CD4-positive, alpha-beta T cell (primary cell): Measurements from ENCODE around the gene ARHGEF3. TPM values are rescaled to one million over a fixed set of nuclear protein-coding genes. Genes with fewer than 3 reads are reported as not detected.
A peak's percentile ranks its signal among the peaks of the same experiment; 100 is the strongest.
"Not testable (repeated sequence)": the region's sequence is repeated elsewhere in the genome, so short reads cannot be mapped to it uniquely, and the experiment has no call there.

Source experiments
- ATAC-seq: fragments of 200-7000 bp; cut with Tn5 transposase; one replicate; pipeline ENCODE4 v1.10.0; 2022; ENCODE audit warnings: mild to moderate bottlenecking; ENCODE audit not compliant: poor library complexity
- CTCF ChIA-PET: fragments of 350-600 bp; sonication (Branson Sonifier 250); formaldehyde crosslinking; loops from one replicate; lab custom pipeline; 2021; ENCODE audit warnings: antibody characterized with exemption, inconsistent platforms; lab: Charles Lee
- POLR2A ChIA-PET: fragments of 350-600 bp; sonication (Branson Sonifier 250); formaldehyde crosslinking; loops from one replicate; lab custom pipeline; 2021; ENCODE audit warnings: antibody characterized with exemption, inconsistent platforms; lab: Charles Lee
- DNase-seq, 14 experiments: peaks; one replicate each; pipeline ENCODE4 v3.0.0-alpha.2; 2013 to 2020; ENCODE audit warnings: mixed read lengths in 2 of 14
- H3K27ac ChIP-seq, 2 donors: one replicate each; pipeline versions ENCODE4 v1.5.1 to v1.7.0; 2013; ENCODE audit warnings: low read length in 2 of 2, low read depth in 1 of 2, mild to moderate bottlenecking in 1 of 2
- H3K27me3 ChIP-seq, 2 experiments: 1 replicate in 1 of 2; 2 replicates in 1 of 2; pipeline versions ENCODE4 v1.6.1 to v1.7.0; 2013; ENCODE audit warnings: low read length in 2 of 2, control low read depth in 1 of 2, mild to moderate bottlenecking in 1 of 2, moderate library complexity in 1 of 2; ENCODE audit not compliant: insufficient read depth in 2 of 2, control insufficient read depth in 1 of 2
- H3K36me3 ChIP-seq: one replicate; pipeline ENCODE4 v1.6.1; 2013; ENCODE audit warnings: low read length, control low read depth; ENCODE audit not compliant: insufficient read depth
- H3K4me1 ChIP-seq: one replicate; pipeline ENCODE4 v1.6.1; 2013; ENCODE audit warnings: low read length, control low read depth; ENCODE audit not compliant: insufficient read depth
- H3K4me3 ChIP-seq: one replicate; pipeline ENCODE4 v1.5.1; 2013; ENCODE audit warnings: mild to moderate bottlenecking, low read length, moderate library complexity
- H3K9me3 ChIP-seq, 2 experiments: 1 replicate in 1 of 2; 2 replicates in 1 of 2; pipeline versions ENCODE4 v1.6.1 to v1.7.0; 2013; ENCODE audit warnings: low read length in 2 of 2, mild to moderate bottlenecking in 2 of 2, control low read depth in 1 of 2, moderate library complexity in 1 of 2; ENCODE audit not compliant: control insufficient read depth in 1 of 2, insufficient read depth in 1 of 2
- H3K27ac Mint-ChIP-seq: one replicate; pipeline ENCODE4 v1.8.0; 2020; ENCODE audit warnings: mixed read lengths
- H3K27me3 Mint-ChIP-seq: one replicate; pipeline ENCODE4 v1.8.0; 2021; ENCODE audit warnings: mixed read lengths
- H3K36me3 Mint-ChIP-seq: one replicate; pipeline ENCODE4 v1.8.0; 2021; ENCODE audit warnings: low read depth, mixed read lengths
- H3K4me1 Mint-ChIP-seq: one replicate; pipeline ENCODE4 v1.8.0; 2021; ENCODE audit warnings: low read depth, mixed read lengths
- H3K4me3 Mint-ChIP-seq: one replicate; pipeline ENCODE4 v1.8.0; 2020; ENCODE audit warnings: mild to moderate bottlenecking, mixed read lengths
- H3K9me3 Mint-ChIP-seq: one replicate; pipeline ENCODE4 v1.8.0; 2020; ENCODE audit warnings: mixed read lengths
- CTCF ChIP-seq: fragments of 200-600 bp; IDR thresholded peaks from one replicate; pipeline ENCODE4 v1.8.0; 2022; ENCODE audit warnings: antibody characterized with exemption, mild to moderate bottlenecking
- intact Hi-C, 2 experiments: fragments of 100-400 bp; cut with DNase I in 1 of 2; cut with micrococcal nuclease in 1 of 2; formaldehyde crosslinking; loops; one replicate each; pipeline versions ENCODE4 v1.15.1 to v1.9.0; 2023 to 2025; cut with DNase I, micrococcal nuclease
- total RNA-seq, 174 experiments: library from RNA in 2 of 174; stranded (reverse) in 2 of 174; gene quantifications; one replicate each; pipeline ENCODE4 v1.2.3 and lab custom pipeline; 2021 to 2026

The ARHGEF3 gene
- total RNA-seq, 2 experiments from 2014 or later = 46.4 to 46.6 TPM

GRCh38 chr3:56758539-56758981, 43.2 kb downstream of the ARHGEF3 start:
- H3K4me1 Mint-ChIP-seq = peaks cover 87% of the 10 kb centered on the region
- ATAC-seq (peak; percentile 30), DNase-seq (peak in 9 of 14 experiments; percentile 7 to 66 (median 36))
- Histone ChIP-seq H3K36me3 (peaks cover 47% of the 10 kb centered on the region), H3K4me3 (no peak overlapping the region), H3K27ac (peak overlapping the region; percentile 36 to 40), H3K4me1 (peaks cover 67% of the 10 kb centered on the region), H3K9me3 (no peaks in the 10 kb centered on the region), H3K27me3 (no peaks in the 10 kb centered on the region)
- ChIA-PET CTCF (interaction anchor here (0.7 to 2.0 kb wide), 7 partner anchors 11 to 56 kb away, joined by 3 to 6 read pairs (median 4); no protein-coding TSS in a partner anchor), POLR2A (interaction anchor here (0.8 to 2.1 kb wide), 4 partner anchors 24 to 42 kb away, joined by 3 to 8 read pairs (median 5); no protein-coding TSS in a partner anchor)
- no peak for TF ChIP-seq CTCF
- H3K27me3 Mint-ChIP-seq = no peaks in the 10 kb centered on the region
- peak overlapping the region; percentile 59 for H3K4me3 Mint-ChIP-seq
- no peaks in the 10 kb centered on the region for H3K9me3 Mint-ChIP-seq
- intact Hi-C loops = no loop called here
- peak overlapping the region; percentile 90 for H3K27ac Mint-ChIP-seq
- H3K36me3 Mint-ChIP-seq = peaks cover 92% of the 10 kb centered on the region

- H3K27me3 ChIP-seq, intact Hi-C loops, H3K4me3 ChIP-seq, H3K27me3 Mint-ChIP-seq, H3K4me3 Mint-ChIP-seq, H3K9me3 Mint-ChIP-seq, DNase-seq, H3K9me3 ChIP-seq, ATAC-seq: not testable (repeated sequence)
- CTCF ChIA-PET = interaction anchor here (0.8 to 2.0 kb wide), 4 partner anchors 24 to 56 kb away, joined by 3 to 6 read pairs (median 4); no protein-coding TSS in a partner anchor
- H3K36me3 Mint-ChIP-seq = peaks cover 93% of the 10 kb centered on the region
- Histone ChIP-seq H3K36me3 (peaks cover 48% of the 10 kb centered on the region), H3K4me1 (peaks cover 67% of the 10 kb centered on the region), H3K27ac (peak overlapping the region in 1 of 2 donors; percentile 36)
- peak overlapping the region; percentile 90 for H3K27ac Mint-ChIP-seq
- POLR2A ChIA-PET = interaction anchor here (0.8 to 2.1 kb wide), 4 partner anchors 25 to 43 kb away, joined by 3 to 8 read pairs (median 5); no protein-coding TSS in a partner anchor
- peaks cover 88% of the 10 kb centered on the region for H3K4me1 Mint-ChIP-seq
These were observed 43.7 kb downstream of the ARHGEF3 start for GRCh38 chr3:56758042-56758441.

- peak overlapping the region; percentile 56 to 57 for H3K27ac ChIP-seq
- TF ChIP-seq CTCF = no peak
- H3K9me3 ChIP-seq = no peaks in the 10 kb centered on the region
- Mint-ChIP-seq H3K9me3 (no peaks in the 10 kb centered on the region), H3K27ac (peak overlapping the region; percentile 96), H3K4me3 (peak overlapping the region; percentile 89), H3K27me3 (no peaks in the 10 kb centered on the region), H3K36me3 (peaks cover 93% of the 10 kb centered on the region), H3K4me1 (peaks cover 80% of the 10 kb centered on the region)
- H3K4me1 ChIP-seq = peaks cover 57% of the 10 kb centered on the region
- peaks cover 56% of the 10 kb centered on the region for H3K36me3 ChIP-seq
- ChIA-PET CTCF (interaction anchor here (0.5 to 3.4 kb wide), 5 partner anchors 9 to 47 kb away, joined by 3 to 25 read pairs (median 4); no protein-coding TSS in a partner anchor), POLR2A (interaction anchor here (0.5 to 6.1 kb wide), 18 partner anchors 9 to 842 kb away, joined by 3 to 93 read pairs (median 6); partner anchors contain the start of genes ARF4, ARHGEF3, CCDC66 and TASOR)
- no peaks in the 10 kb centered on the region for H3K27me3 ChIP-seq
- peak overlapping the region; percentile 55 for H3K4me3 ChIP-seq
- intact Hi-C loops = loop anchor here (2.0 to 5.0 kb wide), 5 partner anchors 14 to 53 kb away; partner anchors contain the start of gene ARHGEF3 (in 1 of the 2)
- ATAC-seq = peak; percentile 80
- DNase-seq = peak; percentile 20 to 70 (median 35)
These were observed 46.9 kb downstream of the ARHGEF3 start for GRCh38 chr3:56754741-56755417.
